ENCODE data around the gene DALRD3. TPM values are rescaled to one million over a fixed set of nuclear protein-coding genes. Genes with fewer than 3 reads are reported as not detected.
A peak's percentile ranks its signal among the peaks of the same experiment; 100 is the strongest.

The DALRD3 gene
- total and polyA plus RNA-seq, 2 of the 8 experiments (the other 6 are each of a cell fraction or from before 2014, with no cell fraction given): 30.4 to 86.5 TPM

DNA sequence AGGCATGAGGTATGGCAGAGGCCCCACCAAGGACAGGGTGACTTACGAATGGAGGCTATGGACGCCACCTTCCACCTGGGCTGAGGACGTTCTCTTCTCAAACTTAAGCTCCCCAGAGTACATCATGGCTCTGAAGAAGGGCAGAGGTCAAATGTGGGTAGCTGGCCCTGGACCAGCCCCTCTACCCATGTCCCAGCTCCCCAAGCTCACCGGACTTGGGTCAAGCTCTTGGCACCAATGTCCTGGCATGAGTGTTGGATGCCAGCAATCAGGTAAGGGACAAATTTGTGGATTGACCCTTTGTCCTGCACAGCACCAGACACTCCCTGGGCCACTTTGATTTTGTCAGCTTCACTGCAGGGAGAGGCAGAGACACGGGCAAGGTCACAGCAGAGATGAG lies 6.1 kb upstream of the DALRD3 start:
- Histone ChIP-seq H2BK12ac (ENCODE audit: low read depth, low read length) (no peak overlapping the region), H2BK120ac (replicated peaks; ENCODE audit: low read depth, low read length) (no peak overlapping the region), H3K79me2 (ENCODE audit: control insufficient read depth in 1 of 2, insufficient read depth in 2 of 2, low read length in 2 of 2) (peaks cover 4 to 31% of the 10 kb centered on the region in 2 experiments; a peak in 3 of 4 replicates), H2AFZ (ENCODE audit: low read length) (no peak overlapping the region), H3K4me2 (ENCODE audit: insufficient read depth in 1 of 2, low read depth in 2 of 2, low read length in 2 of 2) (no peak overlapping the region), H3K79me1 (ENCODE audit: low read depth, low read length) (peaks cover 10% of the 10 kb centered on the region), H3K23ac (ENCODE audit: insufficient read length) (no peak overlapping the region), H2BK15ac (ENCODE audit: low read length) (no peak overlapping the region), H3K18ac (ENCODE audit: extremely low read depth, low read length) (no peak overlapping the region), H2BK5ac (ENCODE audit: low read depth, low read length) (no peak overlapping the region), H4K91ac (replicated peaks; ENCODE audit: insufficient read length, low read length) (no peak overlapping the region), H3K27ac (ENCODE audit: low read depth, low read length) (no peak overlapping the region; the same call in 1 of the 2 replicates), H2BK20ac (ENCODE audit: low read length) (no peak overlapping the region), H3K9ac (replicated peaks in 1 of 4; ENCODE audit: extremely low read depth in 1 of 4, low read depth in 3 of 4, low read length in 3 of 4) (no peak overlapping the region), H3K14ac (ENCODE audit: insufficient read length) (no peak overlapping the region), H3K9me3 (ENCODE audit: insufficient read depth in 2 of 2, low read depth in 1 of 2, low read length in 1 of 2) (no peaks in the 10 kb centered on the region), H4K8ac (ENCODE audit: extremely low read depth, insufficient read depth, low read length) (0 out of 2 replicates have a peak overlapping the region, but pooled peaks have one; percentile 11), H3K23me2 (ENCODE audit: low read depth, low read length) (peaks cover 29% of the 10 kb centered on the region), H4K5ac (ENCODE audit: insufficient read length, low read depth, low read length) (no peak overlapping the region), H2AK5ac (ENCODE audit: low read depth, low read length) (no peak overlapping the region), H3K36me3 (ENCODE audit: control insufficient read depth in 2 of 4, insufficient read depth in 4 of 4, low read length in 3 of 4) (peaks cover 32 to 50% (median 43%) of the 10 kb centered on the region in 4 experiments), H3K4ac (replicated peaks; ENCODE audit: insufficient read length, low read depth, low read length) (no peak overlapping the region), H3K27me3 (replicated peaks in 1 of 4; ENCODE audit: control insufficient read depth in 3 of 4, extremely low read depth in 1 of 4, insufficient read depth in 3 of 4, low read length in 3 of 4) (no peaks in the 10 kb centered on the region; a peak in 1 of 7 replicates), H4K20me1 (replicated peaks in 1 of 2; ENCODE audit: control insufficient read depth in 1 of 2, insufficient read depth in 2 of 2, low read length in 2 of 2) (peaks cover 8 to 18% of the 10 kb centered on the region in 2 experiments), H3K4me1 (replicated peaks in 1 of 4; ENCODE audit: control insufficient read depth in 3 of 4, insufficient read depth in 4 of 4, low read length in 3 of 4) (peaks cover 0 to 24% (median 14%) of the 10 kb centered on the region in 4 experiments; a peak in 6 of 7 replicates), H3K4me3 (ENCODE audit: extremely low read depth in 1 of 4, insufficient read depth in 2 of 4, low read depth in 3 of 4, low read length in 4 of 4) (no peak overlapping the region), H3K56ac (replicated peaks; ENCODE audit: insufficient read length, low read depth, low read length) (no peak overlapping the region)
- CTCF ChIA-PET (ENCODE audit: partially characterized antibody): interaction anchor here (0.9 to 24.3 kb wide), 4 partner anchors 12 to 70 kb away, joined by 3 to 467 read pairs (median 28); partner anchors contain the start of genes P4HTM, QRICH1 and WDR6
- DNase-seq (ENCODE audit: low read depth in 1 of 2, low spot score in 2 of 2) (no peak), FAIRE-seq (no peak)
- POLR2A ChIA-PET (ENCODE audit: partially characterized antibody): interaction anchor here (0.6 to 33.9 kb wide), 8 partner anchors 8 to 1075 kb away, joined by 3 to 1518 read pairs (median 54); partner anchors contain the start of genes DALRD3, P4HTM, QARS1 and QRICH1
- no peak for TF ChIP-seq FOSL1 (IDR thresholded peaks at IDR 0.05; ENCODE audit: insufficient read depth, low read depth, low read length)
- peak in 1 of 2 experiments; percentile 10; a peak in 1 of 3 replicates for TF ChIP-seq POLR2A (IDR thresholded peaks at IDR 0.05; ENCODE audit: control extremely low read depth in 1 of 2, low read depth in 2 of 2, low read length in 2 of 2)
- 0 out of 2 replicates have a peak, but pooled peaks have one; percentile 12 for TF ChIP-seq POLR2AphosphoS5 (IDR thresholded peaks at IDR 0.05; ENCODE audit: low read depth, low read length)
- no peak for TF ChIP-seq TAF7 (optimal IDR thresholded peaks at IDR 0.05; ENCODE audit: borderline replicate concordance, low read depth, low read length)
- 91% methylated on average over 5 of the region's 5 CpGs; no CpG with 5 or more reads in 1 of the 2 experiments for WGBS, 2 experiments (ENCODE audit: extremely low coverage in 1 of 2, insufficient coverage in 1 of 2, insufficient read length in 1 of 2, insufficient replicate concordance in 2 of 2, low coverage in 1 of 2, low lambda C conversion rate in 2 of 2, missing lambda C conversion rate in 1 of 2)
